ENCODE data around the gene MORN3.
"Not testable (repeated sequence)": the region's sequence is repeated elsewhere in the genome, so short reads cannot be mapped to it uniquely, and the experiment has no call there.

The MORN3 gene

GRCh38 chr12:121648458-121649028 lies 20.9 kb downstream of the MORN3 start:
- TF ChIP-seq, protein P1, sequence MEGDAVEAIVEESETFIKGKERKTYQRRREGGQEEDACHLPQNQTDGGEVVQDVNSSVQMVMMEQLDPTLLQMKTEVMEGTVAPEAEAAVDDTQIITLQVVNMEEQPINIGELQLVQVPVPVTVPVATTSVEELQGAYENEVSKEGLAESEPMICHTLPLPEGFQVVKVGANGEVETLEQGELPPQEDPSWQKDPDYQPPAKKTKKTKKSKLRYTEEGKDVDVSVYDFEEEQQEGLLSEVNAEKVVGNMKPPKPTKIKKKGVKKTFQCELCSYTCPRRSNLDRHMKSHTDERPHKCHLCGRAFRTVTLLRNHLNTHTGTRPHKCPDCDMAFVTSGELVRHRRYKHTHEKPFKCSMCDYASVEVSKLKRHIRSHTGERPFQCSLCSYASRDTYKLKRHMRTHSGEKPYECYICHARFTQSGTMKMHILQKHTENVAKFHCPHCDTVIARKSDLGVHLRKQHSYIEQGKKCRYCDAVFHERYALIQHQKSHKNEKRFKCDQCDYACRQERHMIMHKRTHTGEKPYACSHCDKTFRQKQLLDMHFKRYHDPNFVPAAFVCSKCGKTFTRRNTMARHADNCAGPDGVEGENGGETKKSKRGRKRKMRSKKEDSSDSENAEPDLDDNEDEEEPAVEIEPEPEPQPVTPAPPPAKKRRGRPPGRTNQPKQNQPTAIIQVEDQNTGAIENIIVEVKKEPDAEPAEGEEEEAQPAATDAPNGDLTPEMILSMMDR (IDR thresholded peaks at IDR 0.05; ENCODE audit: insufficient read depth, missing control alignments), result no peak
- FAIRE-seq (no peak), DNase-seq (ENCODE audit: insufficient read length, low spot score) (no peak)

GRCh38 chr12:121641343-121641630 lies 28.2 kb downstream of the MORN3 start:
- no peak for FAIRE-seq
- DNase-seq (ENCODE audit: insufficient read length, low spot score), result no peak
- TF ChIP-seq, protein P1 (IDR thresholded peaks at IDR 0.05; ENCODE audit: insufficient read depth, missing control alignments), result no peak

- FAIRE-seq (no peak), DNase-seq (ENCODE audit: insufficient read length, low spot score) (no peak)
- TF ChIP-seq, protein P1 (IDR thresholded peaks at IDR 0.05; ENCODE audit: insufficient read depth, missing control alignments), result no peak
Measured at GRCh38 chr12:121638298-121639202, 30.9 kb downstream of the MORN3 start.

DNA sequence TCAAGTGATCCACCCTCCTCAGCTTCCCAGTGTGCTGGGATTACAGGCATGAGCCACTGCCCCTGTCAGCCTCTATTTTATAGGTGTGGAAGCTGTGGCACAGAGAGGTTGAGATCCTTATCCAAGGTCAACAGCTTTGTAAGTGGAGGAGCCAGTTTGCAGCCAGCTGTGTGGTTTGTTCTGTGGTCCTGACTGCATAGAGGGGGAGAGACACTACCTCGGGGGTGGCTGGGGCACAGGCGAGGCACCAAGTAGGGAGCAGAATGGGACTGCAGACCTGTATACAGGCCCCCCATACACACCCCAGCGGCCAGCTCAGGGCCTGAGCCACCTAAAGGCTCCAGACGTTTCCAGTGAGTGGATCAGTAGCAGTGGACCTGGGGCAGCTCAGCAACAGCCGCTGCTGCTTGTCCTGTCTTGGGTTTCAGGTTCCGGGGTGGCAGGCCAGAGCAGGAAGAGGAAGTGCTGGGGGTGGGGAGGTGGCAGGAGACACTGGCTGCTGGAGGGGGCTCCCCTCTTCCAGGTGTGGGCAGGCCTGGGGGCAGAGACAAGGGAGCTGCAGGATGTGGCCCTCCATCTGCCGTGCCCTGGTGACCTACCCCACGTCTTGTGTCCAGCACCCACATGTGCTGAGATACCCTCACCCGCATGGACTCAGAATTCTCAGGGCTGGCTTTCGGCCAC lies 32.1 kb downstream of the MORN3 start:
- TF ChIP-seq, protein P1 (IDR thresholded peaks at IDR 0.05; ENCODE audit: insufficient read depth, missing control alignments), result no peak
- FAIRE-seq (no peak), DNase-seq (ENCODE audit: insufficient read length, low spot score) (no peak)

GRCh38 chr12:121634836-121635235 lies 34.6 kb downstream of the MORN3 start:
- TF ChIP-seq, protein P1 (IDR thresholded peaks at IDR 0.05; ENCODE audit: insufficient read depth, missing control alignments), result no peak
- no peak for DNase-seq (ENCODE audit: insufficient read length, low spot score)
- no peak for FAIRE-seq

- DNase-seq (ENCODE audit: insufficient read length, low spot score); FAIRE-seq: not testable (repeated sequence)
Measured at GRCh38 chr12:121633833-121634196, 35.6 kb downstream of the MORN3 start.

GRCh38 chr12:121632069-121632970 lies 37.1 kb downstream of the MORN3 start:
- TF ChIP-seq, protein P1 (IDR thresholded peaks at IDR 0.05; ENCODE audit: insufficient read depth, missing control alignments), result no peak
- no peak for DNase-seq (ENCODE audit: insufficient read length, low spot score)

More at GRCh38 chr12:121632069-121632970, 37.1 kb downstream of the MORN3 start:
- no peak for FAIRE-seq
